Endothelial cell of umbilical vein (primary cell): Measurements from ENCODE around the gene ARF4. TPM values are rescaled to one million over a fixed set of nuclear protein-coding genes. Genes with fewer than 3 reads are reported as not detected.

Experiments
- BruUV-seq: library from RNA; stranded (reverse); fragments of 400-500 nt; replicated peaks from 2 replicates; lab custom pipeline; 2021; lab: Mats Ljungman, UMichigan
- CTCF ChIA-PET: fragments of 300-600, 350-600 bp; sonication (Branson Sonifier 250); formaldehyde crosslinking; loops from one replicate; lab custom pipeline; 2021; ENCODE audit warnings: antibody characterized with exemption, inconsistent platforms; lab: Charles Lee
- POLR2A ChIA-PET: fragments of 300-600, 350-600 bp; sonication (Branson Sonifier 250); formaldehyde crosslinking; loops from one replicate; lab custom pipeline; 2021; ENCODE audit warnings: antibody characterized with exemption, inconsistent platforms; lab: Charles Lee
- DNase-seq: peaks from one replicate; pipeline ENCODE4 v3.0.0-alpha.2; 2011; ENCODE audit warnings: low read depth, low spot score
- FAIRE-seq: peaks from 2 replicates; lab custom pipeline; 2011; peaks lifted over from hg19 to GRCh38; lab: Jason Lieb, UNC
- H2AFZ ChIP-seq: 2 replicates; pipeline ENCODE4 v1.6.0; 2012; ENCODE audit warnings: low read depth, low read length, control low read depth, inconsistent platforms
- H3K27ac ChIP-seq: 2 replicates; pipeline ENCODE4 v1.5.1; 2011; ENCODE audit warnings: low read depth, mild to moderate bottlenecking, control low read depth, low read length, moderate library complexity; ENCODE audit not compliant: insufficient read depth
- H3K27me3 ChIP-seq, 2 experiments: 2 replicates each; pipeline versions ENCODE4 v1.6.0 to v1.6.1; 2011; ENCODE audit warnings: low read length in 2 of 2, mixed read lengths in 1 of 2; ENCODE audit not compliant: control insufficient read depth in 2 of 2, insufficient read depth in 2 of 2
- H3K36me3 ChIP-seq, 2 experiments: 2 replicates in 1 of 2; 3 replicates in 1 of 2; pipeline ENCODE4 v1.5.1; 2011; ENCODE audit warnings: low read length in 2 of 2, mild to moderate bottlenecking in 1 of 2, moderate library complexity in 1 of 2; ENCODE audit not compliant: control insufficient read depth in 2 of 2, insufficient read depth in 2 of 2; ENCODE audit errors: extremely low read depth in 1 of 2
- H3K4me1 ChIP-seq: 3 replicates; pipeline ENCODE4 v1.5.1; 2011; ENCODE audit warnings: mild to moderate bottlenecking, low read length; ENCODE audit not compliant: control insufficient read depth, insufficient read depth; ENCODE audit errors: extremely low read depth
- H3K4me2 ChIP-seq: 2 replicates; pipeline ENCODE4 v1.6.1; 2011; ENCODE audit warnings: low read length, control low read depth, mixed read lengths; ENCODE audit not compliant: insufficient read depth
- H3K4me3 ChIP-seq, 3 experiments: fragments of 200-600 bp in 1 of 3; sonication (generic), shearing (Covaris generic) in 1 of 3; replicated peaks in 1 of 3; 2 replicates each; pipeline ENCODE4 v1.5.1; 2011 to 2016; ENCODE audit warnings: control low read depth in 3 of 3, low read length in 3 of 3, mild to moderate bottlenecking in 2 of 3, inconsistent platforms in 1 of 3, low read depth in 1 of 3, moderate library complexity in 1 of 3; ENCODE audit not compliant: insufficient read depth in 1 of 3
- H3K79me2 ChIP-seq: 2 replicates; pipeline ENCODE4 v1.6.0; 2012; ENCODE audit warnings: low read length, inconsistent platforms; ENCODE audit not compliant: control insufficient read depth, insufficient read depth
- H3K9ac ChIP-seq: replicated peaks from 2 replicates; pipeline ENCODE3; 2011; ENCODE audit warnings: low read length, control low read depth; ENCODE audit not compliant: insufficient read depth; ENCODE audit errors: extremely low read depth
- H3K9me1 ChIP-seq: replicated peaks from 3 replicates; pipeline ENCODE4 v1.6.0; 2011; ENCODE audit warnings: mild to moderate bottlenecking, low read length; ENCODE audit not compliant: control insufficient read depth, insufficient read depth; ENCODE audit errors: extremely low read depth
- H3K9me3 ChIP-seq: replicated peaks from 2 replicates; pipeline ENCODE4 v1.5.1; 2012; ENCODE audit warnings: low read length, inconsistent platforms; ENCODE audit not compliant: control insufficient read depth, insufficient read depth
- H4K20me1 ChIP-seq: replicated peaks from 2 replicates; pipeline ENCODE3; 2011; ENCODE audit warnings: mild to moderate bottlenecking, low read length; ENCODE audit not compliant: control insufficient read depth, insufficient read depth; ENCODE audit errors: extremely low read depth
- CTCF ChIP-seq, 2 donors: IDR thresholded peaks; 1 replicate in 1 of 2; 2 replicates in 1 of 2; pipeline ENCODE4 v1.5.1; 2011; ENCODE audit warnings: low read length in 2 of 2, mild to moderate bottlenecking in 2 of 2, moderate library complexity in 2 of 2, control low read depth in 1 of 2, inconsistent platforms in 1 of 2, low read depth in 1 of 2; ENCODE audit not compliant: insufficient read depth in 1 of 2; ENCODE audit errors: extremely low read depth in 1 of 2
- EZH2 ChIP-seq: IDR thresholded peaks from 2 replicates; pipeline ENCODE4 v1.6.1; 2012; ENCODE audit warnings: borderline replicate concordance, low read depth, mild to moderate bottlenecking, moderate library complexity, low read length, inconsistent platforms; ENCODE audit not compliant: severe bottlenecking
- FOS ChIP-seq: IDR thresholded peaks from 2 replicates; pipeline ENCODE4 v1.6.1; 2011; ENCODE audit warnings: mild to moderate bottlenecking, low read length, moderate library complexity, borderline replicate concordance; ENCODE audit not compliant: insufficient read depth
- JUN ChIP-seq: IDR thresholded peaks from 2 replicates; pipeline ENCODE4 v1.6.1; 2011; ENCODE audit warnings: borderline replicate concordance, low read depth; ENCODE audit not compliant: insufficient read length, insufficient read depth
- MAX ChIP-seq: IDR thresholded peaks from 2 replicates; pipeline ENCODE4 v1.6.1; 2011; ENCODE audit not compliant: insufficient read depth, insufficient read length
- MYC ChIP-seq: IDR thresholded peaks from one replicate; pipeline ENCODE4 v1.6.1; 2011; ENCODE audit warnings: mild to moderate bottlenecking, low read depth, low read length
- POLR2A ChIP-seq: IDR thresholded peaks from 2 replicates; pipeline ENCODE4 v1.6.1; 2012; ENCODE audit warnings: low read depth, mild to moderate bottlenecking, control low read depth, low read length
- POLR2AphosphoS5 ChIP-seq: IDR thresholded peaks from 2 replicates; pipeline ENCODE4 v1.6.1; 2012; ENCODE audit warnings: low read depth, mild to moderate bottlenecking, control low read depth, low read length, moderate library complexity; ENCODE audit not compliant: insufficient read depth
- dilution Hi-C: fragments of 300-500 bp; cut with MboI; formaldehyde crosslinking; loops from one replicate; pipeline ENCODE4 v1.15.0; 2019; ENCODE audit warnings: low sequenced_read_pairs; ENCODE audit not compliant: extremely low pct_ligation_motif_present
- intact Hi-C: fragments of 100-400 bp; cut with micrococcal nuclease; formaldehyde crosslinking; loops from one replicate; pipeline ENCODE4 v1.10.0; 2022
- polyA plus RNA-seq, 4 experiments: library from polyadenylated mRNA; depleted of rRNA in 3 of 4; stranded (reverse) in 3 of 4; unstranded in 1 of 4; fragments of >200 nt; gene quantifications; 2 replicates each; pipeline versions ENCODE4 v1.2.1 to v1.2.3, GENCODE V29; 2011 to 2012; ENCODE audit warnings: missing spikeins in 1 of 4
- total RNA-seq: library from RNA; stranded (reverse); gene quantifications from 2 replicates; pipeline ENCODE4 v1.2.3, GENCODE V29; 2021

The ARF4 gene
- total and polyA plus RNA-seq, 2 donors (not counting 3 experiments of a cell fraction or from before 2014, with no cell fraction given), result 239 to 249 TPM

- H2AFZ ChIP-seq, result no peak overlapping the region
- ChIA-PET CTCF (no interaction called here), POLR2A (interaction anchor here (0.6 kb wide), 1 partner anchor 8 kb away, joined by 5 read pairs; no protein-coding TSS in a partner anchor)
- TF ChIP-seq CTCF (IDR thresholded peaks at IDR 0.05; ENCODE audit: extremely low read depth in 1 of 2, insufficient read depth in 1 of 2, low read depth in 1 of 2, low read length in 2 of 2) (no peak), POLR2A (no peak)
- H3K9ac ChIP-seq, result no peak overlapping the region
- BruUV-seq, result no TSS peak
- no peaks in the 10 kb centered on the region for H3K9me3 ChIP-seq
- FAIRE-seq (no peak), DNase-seq (no peak)
- intact Hi-C loops, result no loop called here
- dilution Hi-C loops, result no loop called here
- no peaks in the 10 kb centered on the region for H3K4me1 ChIP-seq
- H3K36me3 ChIP-seq, result no peaks in the 10 kb centered on the region
- H3K27ac ChIP-seq, result no peak overlapping the region
- no peak overlapping the region for H3K4me3 ChIP-seq
- no peaks in the 10 kb centered on the region for H4K20me1 ChIP-seq
- H3K27me3 ChIP-seq, result no peaks in the 10 kb centered on the region
- H3K79me2 ChIP-seq, result no peaks in the 10 kb centered on the region
- H3K9me1 ChIP-seq, result no peaks in the 10 kb centered on the region
- H3K4me2 ChIP-seq, result no peak overlapping the region
These were observed 7.8 kb upstream of the ARF4 start for GRCh38 chr3:57604971-57605370.

- H3K9me3 ChIP-seq, result no peaks in the 10 kb centered on the region
- POLR2A ChIA-PET, result no interaction called here
- H3K9me1 ChIP-seq, result no peaks in the 10 kb centered on the region
- FAIRE-seq (no peak), DNase-seq (no peak)
- H3K27ac ChIP-seq, result no peak overlapping the region
- TF ChIP-seq CTCF (IDR thresholded peaks at IDR 0.05; ENCODE audit: extremely low read depth in 1 of 2, insufficient read depth in 1 of 2, low read depth in 1 of 2, low read length in 2 of 2), result no peak
- no peak for TF ChIP-seq MAX
- no peak for TF ChIP-seq POLR2A
- TF ChIP-seq JUN, result no peak
- TF ChIP-seq EZH2, result no peak
- no peak for TF ChIP-seq MYC
- TF ChIP-seq POLR2AphosphoS5, result no peak
- no peak for TF ChIP-seq FOS
- CTCF ChIA-PET, result interaction anchor here (1.1 kb wide), 1 partner anchor 31 kb away, joined by 3 read pairs; no protein-coding TSS in a partner anchor
- no peak overlapping the region for H3K4me3 ChIP-seq
- H2AFZ ChIP-seq, result no peak overlapping the region
- intact Hi-C loops (no loop called here), dilution Hi-C loops (no loop called here)
- H3K9ac ChIP-seq, result no peak overlapping the region
- H3K36me3 ChIP-seq, result no peaks in the 10 kb centered on the region
- no peaks in the 10 kb centered on the region for H3K27me3 ChIP-seq
- peaks cover 2% of the 10 kb centered on the region for H4K20me1 ChIP-seq
- H3K4me1 ChIP-seq, result peaks cover 15% of the 10 kb centered on the region
- BruUV-seq, result no TSS peak
- peaks cover 19% of the 10 kb centered on the region for H3K79me2 ChIP-seq
- no peak overlapping the region for H3K4me2 ChIP-seq
These were observed 3.1 kb upstream of the ARF4 start for GRCh38 chr3:57600195-57600594.
